ENCODE measurements around the gene XPO6.

The XPO6 gene

DNA sequence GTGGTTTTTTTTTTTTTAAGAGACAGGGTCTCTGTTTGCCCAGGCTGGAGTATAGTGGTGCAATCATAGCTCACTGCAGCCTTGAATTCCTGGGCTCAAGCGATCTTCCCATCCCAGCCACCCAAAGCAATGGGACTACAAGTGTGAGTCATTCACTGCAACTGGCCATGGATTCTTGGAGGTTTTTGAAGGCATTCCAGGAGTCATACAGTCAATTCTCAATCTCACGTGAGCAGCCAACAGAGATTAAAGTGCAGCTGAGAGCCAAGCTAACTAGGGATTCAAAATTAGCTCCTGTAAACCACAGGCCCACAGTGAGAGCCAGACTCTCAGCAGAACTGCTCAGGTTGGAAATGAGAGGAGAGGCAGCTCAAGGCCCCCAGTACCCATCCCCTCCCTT is 30.2 kb downstream of the XPO6 start:
- Histone ChIP-seq H3K27ac (ENCODE audit: extremely low read depth, low read depth, low read length) (no peak overlapping the region; the same call in 1 of the 2 replicates), H3K4me3 (ENCODE audit: low read depth, low read length) (no peak overlapping the region), H3K36me3 (ENCODE audit: control insufficient read depth in 2 of 2, insufficient read depth in 1 of 2, low read length in 2 of 2) (peaks cover 9 to 18% of the 10 kb centered on the region in 2 experiments), H3K4me1 (ENCODE audit: control insufficient read depth, insufficient read depth, low read length) (peaks cover 23% of the 10 kb centered on the region), H3K9me3 (ENCODE audit: control insufficient read depth, insufficient read depth, low read depth, low read length) (no peaks in the 10 kb centered on the region)
- CTCF ChIA-PET: interaction anchor here (0.6 to 1.1 kb wide), 2 partner anchors 8 to 37 kb away, joined by 4 read pairs; no protein-coding TSS in a partner anchor
- POLR2A ChIA-PET: interaction anchor here (1.4 kb wide), 1 partner anchor 30 kb away, joined by 5 read pairs; the partner anchor contains the start of gene XPO6
- no peak for TF ChIP-seq TCF7L2 (IDR thresholded peaks at IDR 0.05; ENCODE audit: borderline replicate concordance, low read depth, low read length)
- TF ChIP-seq FEZF1 (tag by site-specific recombination; IDR thresholded peaks at IDR 0.05): 0 out of 2 replicates have a peak, but pooled peaks have one; percentile 17
- TF ChIP-seq ZNF311 (tag by site-specific recombination; IDR thresholded peaks at IDR 0.05; ENCODE audit: borderline replicate concordance): no peak
- no peak for TF ChIP-seq PRDM4 (tag by site-specific recombination; IDR thresholded peaks at IDR 0.05)
- no peak for TF ChIP-seq ZNF621 (tag by site-specific recombination; IDR thresholded peaks at IDR 0.05)
- peak; percentile 32; the same call in 1 of the 2 replicates for TF ChIP-seq ZNF843 (tag by site-specific recombination; IDR thresholded peaks at IDR 0.05)
- TF ChIP-seq ZNF341 (tag by site-specific recombination; IDR thresholded peaks at IDR 0.05; ENCODE audit: low read depth): no peak
- TF ChIP-seq MZF1 (tag by site-specific recombination; IDR thresholded peaks at IDR 0.05; ENCODE audit: borderline replicate concordance): peak; percentile 56; the same call in 1 of the 2 replicates
- no peak for TF ChIP-seq ZNF112 (tag by site-specific recombination; IDR thresholded peaks at IDR 0.05)
- TF ChIP-seq SP7 (tag by site-specific recombination; IDR thresholded peaks at IDR 0.05): peak; percentile 31; the same call in 1 of the 2 replicates
- no peak for TF ChIP-seq SP2 (tag by site-specific recombination; IDR thresholded peaks at IDR 0.05)
- no peak for TF ChIP-seq GFI1B (tag by site-specific recombination; IDR thresholded peaks at IDR 0.05)
- TF ChIP-seq ZNF366 (tag by site-specific recombination; conservative IDR thresholded peaks at IDR 0.05): peak; percentile 52; the same call in 1 of the 2 replicates
- TF ChIP-seq ZNF146 (tag by site-specific recombination; IDR thresholded peaks at IDR 0.05): no peak
- 0 out of 2 replicates have a peak, but pooled peaks have one; percentile 53 for TF ChIP-seq ZNF639 (tag by site-specific recombination; IDR thresholded peaks at IDR 0.05)
- TF ChIP-seq ZNF660 (tag by site-specific recombination; IDR thresholded peaks at IDR 0.05): peak; percentile 91
- TF ChIP-seq ZXDB (tag by site-specific recombination; IDR thresholded peaks at IDR 0.05): peak; percentile 61; the same call in 1 of the 2 replicates
- TF ChIP-seq ZNF670 (tag by site-specific recombination; IDR thresholded peaks at IDR 0.05; ENCODE audit: low read depth): no peak
- no peak for TF ChIP-seq ZNF768 (tag by site-specific recombination; IDR thresholded peaks at IDR 0.05)
- no peak for TF ChIP-seq ZNF23 (tag by site-specific recombination; IDR thresholded peaks at IDR 0.05; ENCODE audit: borderline replicate concordance)
- 0 out of 2 replicates have a peak, but pooled peaks have one; percentile 49 for TF ChIP-seq ZEB2 (tag by site-specific recombination; IDR thresholded peaks at IDR 0.05)
- 0 out of 2 replicates have a peak, but pooled peaks have one; percentile 67 for TF ChIP-seq ZNF24 (tag by site-specific recombination; IDR thresholded peaks at IDR 0.05)
- TF ChIP-seq ZNF600 (tag by site-specific recombination; IDR thresholded peaks at IDR 0.05): peak; percentile 61
- peak; percentile 98 for TF ChIP-seq BCL6B (tag by site-specific recombination; IDR thresholded peaks at IDR 0.05)
- TF ChIP-seq ZNF155 (tag by site-specific recombination; IDR thresholded peaks at IDR 0.05): no peak
- TF ChIP-seq ZNF132 (tag by site-specific recombination; IDR thresholded peaks at IDR 0.05; ENCODE audit: borderline replicate concordance): no peak
- TF ChIP-seq PRDM6 (tag by site-specific recombination; IDR thresholded peaks at IDR 0.05): 0 out of 2 replicates have a peak, but pooled peaks have one; percentile 24
- TF ChIP-seq ZNF416 (tag by site-specific recombination; IDR thresholded peaks at IDR 0.05): no peak
- TF ChIP-seq ZNF629 (tag by site-specific recombination; IDR thresholded peaks at IDR 0.05): peak; percentile 79
- no peak for TF ChIP-seq SCRT1 (tag by site-specific recombination; IDR thresholded peaks at IDR 0.05; ENCODE audit: borderline replicate concordance)
- TF ChIP-seq, protein P1, sequence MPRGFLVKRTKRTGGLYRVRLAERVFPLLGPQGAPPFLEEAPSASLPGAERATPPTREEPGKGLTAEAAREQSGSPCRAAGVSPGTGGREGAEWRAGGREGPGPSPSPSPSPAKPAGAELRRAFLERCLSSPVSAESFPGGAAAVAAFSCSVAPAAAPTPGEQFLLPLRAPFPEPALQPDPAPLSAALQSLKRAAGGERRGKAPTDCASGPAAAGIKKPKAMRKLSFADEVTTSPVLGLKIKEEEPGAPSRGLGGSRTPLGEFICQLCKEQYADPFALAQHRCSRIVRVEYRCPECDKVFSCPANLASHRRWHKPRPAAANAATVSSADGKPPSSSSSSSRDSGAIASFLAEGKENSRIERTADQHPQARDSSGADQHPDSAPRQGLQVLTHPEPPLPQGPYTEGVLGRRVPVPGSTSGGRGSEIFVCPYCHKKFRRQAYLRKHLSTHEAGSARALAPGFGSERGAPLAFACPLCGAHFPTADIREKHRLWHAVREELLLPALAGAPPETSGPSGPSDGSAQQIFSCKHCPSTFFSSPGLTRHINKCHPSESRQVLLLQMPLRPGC (tag by site-specific recombination; IDR thresholded peaks at IDR 0.05): peak; percentile 99
- no peak for TF ChIP-seq OVOL3 (tag by site-specific recombination; IDR thresholded peaks at IDR 0.05)

Measured in HEK293 (cell line).